GM12878 (cell line): ENCODE data around the gene IL23R. TPM values are rescaled to one million over a fixed set of nuclear protein-coding genes. Genes with fewer than 3 reads are reported as not detected.
A peak's percentile ranks its signal among the peaks of the same experiment; 100 is the strongest.

Source experiments
- ATAC-seq: fragments of 200-7000 bp; cut with Tn5 transposase; 3 replicates; pipeline ENCODE4 v1.9.1; 2020; ENCODE audit warnings: mild to moderate bottlenecking, moderate library complexity
- BruUV-seq: library from RNA; stranded (reverse); fragments of 400-500 nt; replicated peaks from 2 replicates; lab custom pipeline; 2021; lab: Mats Ljungman, UMichigan
- CTCF ChIA-PET: fragments of 300-600 bp; sonication (Branson Sonifier 250); formaldehyde crosslinking; extraction: SDS; loops from one replicate; lab custom pipeline; 2021; ENCODE audit warnings: inconsistent platforms; lab: Yijun Ruan, JAX
- POLR2A ChIA-PET: fragments of 350-600 bp; formaldehyde crosslinking; extraction: SDS; loops from one replicate; lab custom pipeline; 2021; ENCODE audit warnings: inconsistent platforms; lab: Charles Lee
- RAD21 ChIA-PET: fragments of 300-600 bp; sonication (Branson Sonifier 250); formaldehyde crosslinking; loops from one replicate; lab custom pipeline; 2023; ENCODE audit warnings: antibody characterized with exemption; ENCODE audit not compliant: unreplicated experiment; lab: Charles Lee
- SMC1A ChIA-PET: fragments of 300-600 bp; sonication (Branson Sonifier 250); formaldehyde crosslinking; loops from one replicate; lab custom pipeline; 2023; ENCODE audit not compliant: unreplicated experiment, uncharacterized antibody; lab: Charles Lee
- DNase-seq: peaks from one replicate; pipeline ENCODE4 v3.0.0-alpha.2; 2011; ENCODE audit warnings: low read depth, low spot score
- FAIRE-seq: peaks from 3 replicates; lab custom pipeline; 2011; peaks lifted over from hg19 to GRCh38; lab: Jason Lieb, UNC
- H2AFZ ChIP-seq: 2 replicates; pipeline ENCODE4 v1.6.0; 2011; ENCODE audit warnings: low read depth, low read length, control low read depth; ENCODE audit not compliant: control insufficient read depth
- H3K27ac ChIP-seq: 2 replicates; pipeline ENCODE4 v1.5.1; 2011; ENCODE audit warnings: control low read depth; ENCODE audit not compliant: control insufficient read depth, insufficient read depth
- H3K27me3 ChIP-seq, 2 experiments: replicated peaks in 1 of 2; 2 replicates each; pipeline versions ENCODE4 v1.6.0 to v1.6.1; 2011; ENCODE audit warnings: low read length in 1 of 2; ENCODE audit not compliant: control insufficient read depth in 2 of 2, insufficient read depth in 2 of 2
- H3K36me3 ChIP-seq, 2 experiments: 2 replicates each; pipeline ENCODE4 v1.5.1; 2011; ENCODE audit warnings: low read length in 1 of 2; ENCODE audit not compliant: control insufficient read depth in 2 of 2, insufficient read depth in 2 of 2
- H3K4me1 ChIP-seq: 2 replicates; pipeline ENCODE4 v1.6.1; 2011; ENCODE audit warnings: mild to moderate bottlenecking, low read length, moderate library complexity, mixed read lengths; ENCODE audit not compliant: control insufficient read depth, insufficient read depth
- H3K4me2 ChIP-seq: 2 replicates; pipeline ENCODE4 v1.6.0; 2011; ENCODE audit warnings: control low read depth; ENCODE audit not compliant: control insufficient read depth, insufficient read depth
- H3K4me3 ChIP-seq: fragments of 200-600 bp; sonication (generic); 2 replicates; pipeline ENCODE4 v1.5.1; 2016
- H3K79me2 ChIP-seq: 2 replicates; pipeline ENCODE4 v1.6.0; 2011; ENCODE audit warnings: low read length; ENCODE audit not compliant: control insufficient read depth, insufficient read depth
- H3K9ac ChIP-seq: 2 replicates; pipeline ENCODE4 v1.8.0; 2011; ENCODE audit warnings: low read length, control low read depth, mixed read lengths; ENCODE audit not compliant: control insufficient read depth, insufficient read depth
- H3K9me3 ChIP-seq: replicated peaks from 3 replicates; pipeline ENCODE4 v1.5.1; 2011; ENCODE audit warnings: mild to moderate bottlenecking, low read length; ENCODE audit not compliant: control insufficient read depth, insufficient read depth
- H4K20me1 ChIP-seq: 2 replicates; pipeline ENCODE4 v1.6.0; 2011; ENCODE audit not compliant: control insufficient read depth, insufficient read depth
- BCL11A ChIP-seq: IDR thresholded peaks from 2 replicates; pipeline ENCODE4 v1.6.1; 2011; ENCODE audit warnings: low read depth, low read length
- BHLHE40 ChIP-seq, 2 experiments: fragments of 450-650 bp in 1 of 2; IDR thresholded peaks; 2 replicates each; pipeline ENCODE4 v1.6.1; 2011 to 2017; ENCODE audit warnings: low read depth in 2 of 2, borderline replicate concordance in 1 of 2, improper control_type of control experiment in 1 of 2, low read length in 1 of 2, mild to moderate bottlenecking in 1 of 2
- CBX3 ChIP-seq: fragments of 200-600 bp; sonication (generic); IDR thresholded peaks from 2 replicates; pipeline ENCODE4 v1.6.1; 2016; ENCODE audit warnings: low read depth, borderline replicate concordance
- CREM ChIP-seq: IDR thresholded peaks from 2 replicates; pipeline ENCODE4 v1.6.1; 2014; ENCODE audit warnings: antibody characterized with exemption, low read depth
- EP300 ChIP-seq, 2 experiments: fragments of 150-350 bp in 1 of 2; IDR thresholded peaks; 2 replicates each; pipeline ENCODE4 v1.6.1; 2011 to 2012; ENCODE audit warnings: low read depth in 2 of 2, low read length in 2 of 2, borderline replicate concordance in 1 of 2, improper control_type of control experiment in 1 of 2, inconsistent platforms in 1 of 2; ENCODE audit not compliant: control insufficient read depth in 1 of 2
- GABPA ChIP-seq: IDR thresholded peaks from 2 replicates; pipeline ENCODE4 v1.6.1; 2014; ENCODE audit warnings: antibody characterized with exemption, low read depth, mild to moderate bottlenecking, inconsistent platforms
- JUNB ChIP-seq: IDR thresholded peaks from 2 replicates; pipeline ENCODE4 v1.6.1; 2016; ENCODE audit warnings: antibody characterized with exemption, mild to moderate bottlenecking
- NFIC ChIP-seq: IDR thresholded peaks from 2 replicates; pipeline ENCODE4 v1.6.1; 2012; ENCODE audit warnings: low read depth, mild to moderate bottlenecking, inconsistent platforms, low read length, moderate library complexity
- PKNOX1 ChIP-seq: fragments of 450-650 bp; IDR thresholded peaks from 2 replicates; pipeline ENCODE4 v1.6.1; 2016; ENCODE audit warnings: mild to moderate bottlenecking
- RAD51 ChIP-seq: fragments of 450-650 bp; IDR thresholded peaks from 2 replicates; pipeline ENCODE4 v1.6.1; 2016; ENCODE audit warnings: moderate library complexity, mild to moderate bottlenecking, inconsistent platforms
- RCOR1 ChIP-seq: conservative IDR thresholded peaks from 2 replicates; pipeline ENCODE4 v1.6.1; 2012; ENCODE audit warnings: low read depth, low read length, improper control_type of control experiment
- RUNX3 ChIP-seq: IDR thresholded peaks from 2 replicates; pipeline ENCODE4 v1.6.1; 2012; ENCODE audit warnings: low read length, inconsistent platforms
- SIN3A ChIP-seq: IDR thresholded peaks from 2 replicates; pipeline ENCODE4 v1.6.1; 2012; ENCODE audit warnings: low read depth, low read length, improper control_type of control experiment
- YY1 ChIP-seq: IDR thresholded peaks from 2 replicates; pipeline ENCODE4 v1.6.1; 2011; ENCODE audit warnings: low read depth, mild to moderate bottlenecking, low read length
- ZNF217 ChIP-seq: fragments of 450-650 bp; IDR thresholded peaks from 2 replicates; pipeline ENCODE4 v1.6.1; 2017; ENCODE audit warnings: antibody characterized with exemption, mild to moderate bottlenecking
- WGBS: methylation state at CpG from one replicate; pipeline ENCODE4 v1.1.6; 2016; ENCODE audit warnings: low lambda C conversion rate; ENCODE audit not compliant: insufficient replicate concordance, insufficient coverage; ENCODE audit errors: missing lambda C conversion rate; 5-methylcytosine and 5-hydroxymethylcytosine counted together
- in situ Hi-C: fragments of 300-500 bp; cut with MboI; formaldehyde crosslinking; loops from 9 replicates; pipeline ENCODE4 v1.14.3; 2018; ENCODE audit warnings: mixed read lengths
- intact Hi-C: fragments of 100-400 bp; cut with micrococcal nuclease; formaldehyde crosslinking; loops from one replicate; pipeline ENCODE4 v1.14.2; 2022; ENCODE audit not compliant: unreplicated experiment
- polyA plus RNA-seq, 11 experiments: library from polyadenylated mRNA; depleted of rRNA in 4 of 11; unstranded in 6 of 11; stranded (reverse) in 5 of 11; fragments of >200 nt; fragmentation: Nextera tagmentation in 4 of 11; fragmentation: Illumina TruSeq in 1 of 11; extraction: Ambion mirVana in 4 of 11; extraction: Trizol in 1 of 11; gene quantifications; 1 replicate in 1 of 11; 2 replicates in 10 of 11; pipeline versions ENCODE4 v1.2.1 to v1.2.3, GENCODE V29; 2011 to 2016; ENCODE audit warnings: inconsistent platforms in 2 of 11, missing spikeins in 2 of 11, low read depth in 1 of 11
- total RNA-seq, 4 experiments: library from RNA; depleted of rRNA in 3 of 4; stranded (reverse); fragments of >200 nt in 3 of 4; fragmentation: Illumina TruSeq in 1 of 4; extraction: Trizol in 1 of 4; gene quantifications; 2 replicates each; pipeline versions ENCODE4 v1.2.1 to v1.2.3, GENCODE V29; 2013 to 2021

The IL23R gene
- total and polyA plus RNA-seq, 10 of the 15 experiments (the other 5 are each of a cell fraction or from before 2014, with no cell fraction given), result 0.16 to 6.4 (median 0.59) TPM

- in situ Hi-C loops, result loop anchor here (25.0 kb wide), 2 partner anchors 787 to 887 kb away; no protein-coding TSS in a partner anchor
- SMC1A ChIA-PET, result no interaction called here
Measured at GRCh38 chr1:67173988-67174387, 7.7 kb downstream of the IL23R start.

GRCh38 chr1:67174716-67175284, 8.5 kb downstream of the IL23R start:
- Histone ChIP-seq H3K79me2 (no peaks in the 10 kb centered on the region), H2AFZ (no peak overlapping the region; the same call in none of the 2 replicates), H3K27ac (no peak overlapping the region), H3K36me3 (no peaks in the 10 kb centered on the region), H3K27me3 (no peaks in the 10 kb centered on the region), H4K20me1 (no peaks in the 10 kb centered on the region), H3K9me3 (no peaks in the 10 kb centered on the region; the same call in 2 of the 3 replicates), H3K4me3 (no peak overlapping the region), H3K4me1 (peaks cover 16% of the 10 kb centered on the region), H3K9ac (no peak overlapping the region), H3K4me2 (no peak overlapping the region)
- RAD21 ChIA-PET, result interaction anchor here (0.6 to 1.3 kb wide), 2 partner anchors 9 to 37 kb away, joined by 3 read pairs; partner anchors contain the start of gene IL23R
- in situ Hi-C loops, result loop anchor here (25.0 kb wide), 2 partner anchors 787 to 887 kb away; no protein-coding TSS in a partner anchor
- SMC1A ChIA-PET, result interaction anchor here (0.6 to 2.6 kb wide), 4 partner anchors 15 to 38 kb away, joined by 3 to 15 read pairs (median 4); no protein-coding TSS in a partner anchor
- intact Hi-C loops, result loop anchor here (5.0 kb wide), 2 partner anchors 158 to 892 kb away; no protein-coding TSS in a partner anchor
- DNase-seq, result no peak
- POLR2A ChIA-PET, result interaction anchor here (1.0 kb wide), 1 partner anchor 16 kb away, joined by 3 read pairs; no protein-coding TSS in a partner anchor
- TF ChIP-seq YY1 (peak; percentile 91), BHLHE40 (IDR thresholded peaks at IDR 0.05; ENCODE audit: borderline replicate concordance in 1 of 2, low read depth in 2 of 2, low read length in 1 of 2) (peak in 1 of 2 experiments; percentile 56; a peak in 1 of 4 replicates), RAD51 (0 out of 2 replicates have a peak, but pooled peaks have one; percentile 11), CREM (0 out of 2 replicates have a peak, but pooled peaks have one; percentile 9), RCOR1 (no peak), GABPA (no peak), PKNOX1 (peak; percentile 63), NFIC (no peak; the same call in 1 of the 2 replicates), ZNF217 (no peak), RUNX3 (0 out of 2 replicates have a peak, but pooled peaks have one; percentile 23), BCL11A (0 out of 2 replicates have a peak, but pooled peaks have one; percentile 12), JUNB (0 out of 2 replicates have a peak, but pooled peaks have one; percentile 11), SIN3A (no peak), EP300 (IDR thresholded peaks at IDR 0.05; ENCODE audit: borderline replicate concordance in 1 of 2, control insufficient read depth in 1 of 2, low read depth in 2 of 2, low read length in 2 of 2) (peak in 1 of 2 experiments; percentile 9; a peak in 1 of 4 replicates)
- CTCF ChIA-PET, result interaction anchor here (1.0 kb wide), 1 partner anchor 39 kb away, joined by 3 read pairs; no protein-coding TSS in a partner anchor
- no TSS peak for BruUV-seq
- ATAC-seq, result peak; percentile 72
- 23% methylated on average over 2 of the region's 2 CpGs for WGBS
- FAIRE-seq, result no peak

More at GRCh38 chr1:67173988-67174387, 7.7 kb downstream of the IL23R start:
- Histone ChIP-seq H2AFZ (no peak overlapping the region), H3K9me3 (no peaks in the 10 kb centered on the region; the same call in 2 of the 3 replicates), H3K36me3 (no peaks in the 10 kb centered on the region), H3K27me3 (no peaks in the 10 kb centered on the region), H3K27ac (no peak overlapping the region), H3K4me3 (no peak overlapping the region), H3K4me2 (no peak overlapping the region), H3K79me2 (no peaks in the 10 kb centered on the region), H3K9ac (no peak overlapping the region), H3K4me1 (peaks cover 16% of the 10 kb centered on the region), H4K20me1 (no peaks in the 10 kb centered on the region)
- intact Hi-C loops, result loop anchor here (5.0 kb wide), 2 partner anchors 158 to 892 kb away; no protein-coding TSS in a partner anchor
- BruUV-seq, result no TSS peak
- POLR2A ChIA-PET, result no interaction called here
- DNase-seq (no peak), ATAC-seq (no peak), FAIRE-seq (no peak)
- CTCF ChIA-PET, result no interaction called here
- RAD21 ChIA-PET, result no interaction called here
- no peak for TF ChIP-seq CBX3
